DND-41 (cell line): ENCODE data around the gene SPPL2C.

Experiments
- EZH2 ChIP-seq: IDR thresholded peaks from 3 replicates; pipeline ENCODE4 v1.6.1; 2012; ENCODE audit warnings: borderline replicate concordance, low read depth, mild to moderate bottlenecking, moderate library complexity, low read length, inconsistent platforms; ENCODE audit not compliant: severe bottlenecking
- TF ChIP-seq, protein P1 (sequence below): IDR thresholded peaks from 2 replicates; pipeline ENCODE4 v1.5.1; 2012; ENCODE audit warnings: borderline replicate concordance, low read length, moderate library complexity, mild to moderate bottlenecking; ENCODE audit not compliant: poor library complexity, severe bottlenecking; ENCODE audit errors: extremely low read depth

DNA sequence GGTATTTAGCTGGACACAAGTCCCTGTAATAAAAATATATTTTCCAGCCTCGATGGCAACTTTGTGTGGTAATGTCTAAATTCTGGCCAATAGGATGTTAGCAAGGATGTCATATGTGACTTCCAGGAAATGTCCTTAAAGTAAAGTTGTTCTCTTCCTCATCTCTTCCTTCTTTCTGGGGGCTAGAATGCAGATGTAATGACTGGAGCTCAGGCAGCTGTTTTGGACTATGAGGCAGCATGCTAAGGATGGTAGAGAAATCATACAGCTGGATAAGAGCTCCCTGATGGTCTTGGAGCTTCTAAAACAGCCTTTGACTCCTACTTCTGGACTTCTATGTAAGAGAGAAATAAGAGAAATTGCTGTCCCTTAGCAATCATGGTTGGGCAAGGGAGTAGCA, 32.8 kb downstream of the SPPL2C start:
- TF ChIP-seq, protein P1, sequence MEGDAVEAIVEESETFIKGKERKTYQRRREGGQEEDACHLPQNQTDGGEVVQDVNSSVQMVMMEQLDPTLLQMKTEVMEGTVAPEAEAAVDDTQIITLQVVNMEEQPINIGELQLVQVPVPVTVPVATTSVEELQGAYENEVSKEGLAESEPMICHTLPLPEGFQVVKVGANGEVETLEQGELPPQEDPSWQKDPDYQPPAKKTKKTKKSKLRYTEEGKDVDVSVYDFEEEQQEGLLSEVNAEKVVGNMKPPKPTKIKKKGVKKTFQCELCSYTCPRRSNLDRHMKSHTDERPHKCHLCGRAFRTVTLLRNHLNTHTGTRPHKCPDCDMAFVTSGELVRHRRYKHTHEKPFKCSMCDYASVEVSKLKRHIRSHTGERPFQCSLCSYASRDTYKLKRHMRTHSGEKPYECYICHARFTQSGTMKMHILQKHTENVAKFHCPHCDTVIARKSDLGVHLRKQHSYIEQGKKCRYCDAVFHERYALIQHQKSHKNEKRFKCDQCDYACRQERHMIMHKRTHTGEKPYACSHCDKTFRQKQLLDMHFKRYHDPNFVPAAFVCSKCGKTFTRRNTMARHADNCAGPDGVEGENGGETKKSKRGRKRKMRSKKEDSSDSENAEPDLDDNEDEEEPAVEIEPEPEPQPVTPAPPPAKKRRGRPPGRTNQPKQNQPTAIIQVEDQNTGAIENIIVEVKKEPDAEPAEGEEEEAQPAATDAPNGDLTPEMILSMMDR: no peak
- no peak for TF ChIP-seq EZH2
